ENCODE data around the gene PRRT2. TPM values are rescaled to one million over a fixed set of nuclear protein-coding genes. Genes with fewer than 3 reads are reported as not detected.
A peak's percentile ranks its signal among the peaks of the same experiment; 100 is the strongest.

PRRT2 gene
- total RNA-seq, 1 donor = 1.4 TPM

- Histone ChIP-seq H3K27me3 (ENCODE audit: insufficient read depth, low read length) (no peaks in the 10 kb centered on the region), H3K4me1 (ENCODE audit: insufficient read depth, low read length) (peaks cover 71% of the 10 kb centered on the region), H3K79me2 (ENCODE audit: insufficient read depth, low read length) (peaks cover 92% of the 10 kb centered on the region), H3K27ac (ENCODE audit: low read depth, low read length) (peak overlapping the region; percentile 59), H3K36me3 (ENCODE audit: insufficient read depth, low read length) (peaks cover 2% of the 10 kb centered on the region), H3K4me3 (ENCODE audit: insufficient read depth, low read length) (peak overlapping the region; percentile 42), H2AFZ (ENCODE audit: low read length) (no peak overlapping the region), H3K9me3 (ENCODE audit: low read depth, low read length) (no peaks in the 10 kb centered on the region), H4K20me1 (ENCODE audit: insufficient read depth, low read length) (peaks cover 48% of the 10 kb centered on the region), H3K4me2 (ENCODE audit: insufficient read depth, low read length) (peak overlapping the region; percentile 76)
- TF ChIP-seq CTCF (IDR thresholded peaks at IDR 0.05; ENCODE audit: extremely low read depth, low read depth, low read length) = no peak
- peak; percentile 92 for DNase-seq (ENCODE audit: insufficient read length, low spot score, missing footprints)
Measured at GRCh38 chr16:29824589-29825144, 12.7 kb downstream of the PRRT2 start.

GRCh38 chr16:29825145-29826044 is 13.4 kb downstream of the PRRT2 start:
- Histone ChIP-seq H3K27me3 (ENCODE audit: insufficient read depth, low read length) (no peaks in the 10 kb centered on the region), H3K4me2 (ENCODE audit: insufficient read depth, low read length) (peak overlapping the region; percentile 76), H3K4me3 (ENCODE audit: insufficient read depth, low read length) (peak overlapping the region; percentile 46), H3K27ac (ENCODE audit: low read depth, low read length) (peak overlapping the region; percentile 59), H3K36me3 (ENCODE audit: insufficient read depth, low read length) (peaks cover 9% of the 10 kb centered on the region), H2AFZ (ENCODE audit: low read length) (no peak overlapping the region), H4K20me1 (ENCODE audit: insufficient read depth, low read length) (peaks cover 55% of the 10 kb centered on the region), H3K79me2 (ENCODE audit: insufficient read depth, low read length) (peaks cover 93% of the 10 kb centered on the region), H3K4me1 (ENCODE audit: insufficient read depth, low read length) (peaks cover 65% of the 10 kb centered on the region), H3K9me3 (ENCODE audit: low read depth, low read length) (no peaks in the 10 kb centered on the region)
- TF ChIP-seq CTCF (IDR thresholded peaks at IDR 0.05; ENCODE audit: extremely low read depth, low read depth, low read length) = no peak
- DNase-seq (ENCODE audit: insufficient read length, low spot score, missing footprints) = peak; percentile 94

- Histone ChIP-seq H3K79me2 (ENCODE audit: insufficient read depth, low read length) (peaks cover 91% of the 10 kb centered on the region), H3K4me1 (ENCODE audit: insufficient read depth, low read length) (peaks cover 59% of the 10 kb centered on the region), H3K27me3 (ENCODE audit: insufficient read depth, low read length) (no peaks in the 10 kb centered on the region), H2AFZ (ENCODE audit: low read length) (no peak overlapping the region), H3K9me3 (ENCODE audit: low read depth, low read length) (no peaks in the 10 kb centered on the region), H3K4me3 (ENCODE audit: insufficient read depth, low read length) (no peak overlapping the region), H3K36me3 (ENCODE audit: insufficient read depth, low read length) (peaks cover 17% of the 10 kb centered on the region), H4K20me1 (ENCODE audit: insufficient read depth, low read length) (peaks cover 55% of the 10 kb centered on the region), H3K4me2 (ENCODE audit: insufficient read depth, low read length) (peak overlapping the region; percentile 76), H3K27ac (ENCODE audit: low read depth, low read length) (peak overlapping the region; percentile 59)
- DNase-seq (ENCODE audit: insufficient read length, low spot score, missing footprints) = no peak
- no peak for TF ChIP-seq CTCF (IDR thresholded peaks at IDR 0.05; ENCODE audit: extremely low read depth, low read depth, low read length)
Measured at GRCh38 chr16:29826342-29826695, 14.3 kb downstream of the PRRT2 start.

GRCh38 chr16:29830774-29831173 is 18.8 kb downstream of the PRRT2 start:
- H2AFZ ChIP-seq (ENCODE audit: low read length) = no peak overlapping the region
- peak; percentile 13 for DNase-seq (ENCODE audit: insufficient read length, low spot score, missing footprints)
- TF ChIP-seq CTCF (IDR thresholded peaks at IDR 0.05; ENCODE audit: extremely low read depth, low read depth, low read length) = no peak
- peaks cover 16% of the 10 kb centered on the region for H3K4me1 ChIP-seq (ENCODE audit: insufficient read depth, low read length)
- no peak overlapping the region for H3K4me3 ChIP-seq (ENCODE audit: insufficient read depth, low read length)
- peaks cover 68% of the 10 kb centered on the region for H3K79me2 ChIP-seq (ENCODE audit: insufficient read depth, low read length)
- H3K36me3 ChIP-seq (ENCODE audit: insufficient read depth, low read length) = peaks cover 51% of the 10 kb centered on the region
- no peak overlapping the region for H3K4me2 ChIP-seq (ENCODE audit: insufficient read depth, low read length)
- peaks cover 55% of the 10 kb centered on the region for H4K20me1 ChIP-seq (ENCODE audit: insufficient read depth, low read length)
- no peaks in the 10 kb centered on the region for H3K9me3 ChIP-seq (ENCODE audit: low read depth, low read length)
- no peaks in the 10 kb centered on the region for H3K27me3 ChIP-seq (ENCODE audit: insufficient read depth, low read length)
- H3K27ac ChIP-seq (ENCODE audit: low read depth, low read length) = no peak overlapping the region
